Common myeloid progenitor, CD34-positive (primary cell): Measurements from ENCODE around the gene SLC28A3.

Source experiments
- CTCF ChIA-PET: fragments of 350-600 bp; sonication (Branson Sonifier 250); formaldehyde crosslinking; loops from one replicate; lab custom pipeline; 2021; ENCODE audit warnings: antibody characterized with exemption; lab: Charles Lee
- POLR2A ChIA-PET: fragments of 350-600 bp; sonication (Branson Sonifier 250); formaldehyde crosslinking; loops from one replicate; lab custom pipeline; 2021; ENCODE audit warnings: antibody characterized with exemption; lab: Charles Lee
- DNase-seq, 3 donors: peaks; one replicate each; pipeline versions ENCODE4 v3.0.0 to v3.0.0-alpha.2; 2013
- H3K27ac ChIP-seq, 2 experiments: 1 replicate in 1 of 2; 2 replicates in 1 of 2; pipeline ENCODE4 v1.7.0; 2013; ENCODE audit warnings: inconsistent platforms in 2 of 2, low read length in 2 of 2, mild to moderate bottlenecking in 2 of 2, low read depth in 1 of 2, moderate library complexity in 1 of 2; ENCODE audit not compliant: severe bottlenecking in 2 of 2, insufficient read depth in 1 of 2, poor library complexity in 1 of 2
- H3K27me3 ChIP-seq, 5 experiments: replicated peaks in 2 of 5; 1 replicate in 3 of 5; 2 replicates in 2 of 5; pipeline versions ENCODE4 v1.6.1 to v1.7.0; 2013; ENCODE audit warnings: low read length in 4 of 5, mild to moderate bottlenecking in 2 of 5, moderate library complexity in 2 of 5, inconsistent platforms in 1 of 5; ENCODE audit not compliant: insufficient read depth in 5 of 5, control insufficient read depth in 4 of 5
- H3K36me3 ChIP-seq, 4 experiments: 1 replicate in 2 of 4; 2 replicates in 2 of 4; pipeline versions ENCODE4 v1.6.1 to v1.7.0; 2013; ENCODE audit warnings: low read length in 3 of 4, control low read depth in 1 of 4, mild to moderate bottlenecking in 1 of 4; ENCODE audit not compliant: control insufficient read depth in 4 of 4, insufficient read depth in 4 of 4
- H3K4me1 ChIP-seq, 4 experiments: 1 replicate in 3 of 4; 2 replicates in 1 of 4; pipeline versions ENCODE4 v1.6.1 to v1.7.1; 2013; ENCODE audit warnings: low read length in 3 of 4, mild to moderate bottlenecking in 3 of 4, control low read depth in 1 of 4, inconsistent platforms in 1 of 4, moderate library complexity in 1 of 4; ENCODE audit not compliant: control insufficient read depth in 4 of 4, insufficient read depth in 4 of 4; ENCODE audit errors: control extremely low read depth in 1 of 4
- H3K4me3 ChIP-seq, 7 experiments: 1 replicate in 4 of 7; 2 replicates in 3 of 7; pipeline versions ENCODE4 v1.5.1 to v1.7.0; 2013; ENCODE audit warnings: mild to moderate bottlenecking in 7 of 7, low read length in 6 of 7, moderate library complexity in 6 of 7, inconsistent platforms in 2 of 7, low read depth in 2 of 7, control low read depth in 1 of 7; ENCODE audit not compliant: insufficient read depth in 4 of 7, control insufficient read depth in 1 of 7; ENCODE audit errors: extremely low read depth in 1 of 7
- H3K9me3 ChIP-seq, 5 experiments: 1 replicate in 4 of 5; 2 replicates in 1 of 5; pipeline versions ENCODE4 v1.6.1 to v1.7.1; 2013; ENCODE audit warnings: low read length in 4 of 5, mild to moderate bottlenecking in 2 of 5, inconsistent platforms in 1 of 5, low read depth in 1 of 5, moderate library complexity in 1 of 5; ENCODE audit not compliant: control insufficient read depth in 4 of 5, insufficient read depth in 2 of 5; ENCODE audit errors: control extremely low read depth in 1 of 5
- WGBS: methylation state at CpG from one replicate; pipeline ENCODE4 v1.1.5; 2013; ENCODE audit not compliant: insufficient coverage; 5-methylcytosine and 5-hydroxymethylcytosine counted together

SLC28A3 gene

GRCh38 chr9:84296146-84296843 lies 44.3 kb downstream of the SLC28A3 start:
- WGBS, result 68% methylated on average over 5 of the region's 7 CpGs
- no peak overlapping the region for H3K4me3 ChIP-seq
- no peaks in the 10 kb centered on the region for H3K27me3 ChIP-seq
- no peaks in the 10 kb centered on the region for H3K9me3 ChIP-seq
- DNase-seq, result peak in 2 of 3 donors; percentile 63 to 64
- peaks cover 15 to 31% (median 19%) of the 10 kb centered on the region in 4 experiments for H3K4me1 ChIP-seq
- H3K27ac ChIP-seq, result no peak overlapping the region
- H3K36me3 ChIP-seq, result no peaks in the 10 kb centered on the region
- POLR2A ChIA-PET, result no interaction called here
- CTCF ChIA-PET, result interaction anchor here (0.9 to 2.5 kb wide), 3 partner anchors 11 to 33 kb away, joined by 3 to 6 read pairs (median 3); no protein-coding TSS in a partner anchor

DNA sequence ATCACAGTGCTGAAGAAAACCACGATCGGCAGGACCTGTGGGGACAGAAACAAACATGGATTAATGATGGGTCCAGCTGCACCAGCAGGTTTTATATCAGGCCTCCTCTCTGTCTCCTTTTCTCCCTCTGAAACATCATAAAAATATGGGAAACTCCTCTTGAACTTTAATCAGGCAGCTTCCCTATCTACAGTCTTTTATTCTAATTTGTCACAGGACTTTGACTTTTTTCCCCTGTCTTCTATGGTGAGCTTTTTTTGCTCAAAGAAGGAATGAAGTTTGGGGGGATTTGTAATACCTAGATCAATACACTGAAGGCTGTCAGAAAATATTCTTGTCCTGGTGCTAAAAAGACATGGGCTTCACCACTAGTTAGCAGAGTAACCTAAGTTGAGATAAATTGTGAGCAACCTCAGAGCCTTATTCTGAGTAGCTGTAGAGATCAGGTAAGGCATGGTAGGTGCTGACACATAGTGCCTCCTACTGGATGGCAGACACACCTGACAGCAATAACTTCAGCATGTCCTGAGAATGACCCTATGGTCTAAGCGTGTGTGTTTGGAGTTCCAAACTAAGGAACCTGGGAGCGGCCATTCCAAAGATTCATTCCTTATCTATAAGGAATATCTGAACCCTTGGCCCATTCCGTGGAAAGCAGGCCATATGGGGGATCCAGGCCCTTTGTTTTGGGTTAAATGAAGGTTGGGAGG lies 46.2 kb downstream of the SLC28A3 start:
- H3K4me1 ChIP-seq, result peaks cover 15 to 31% (median 19%) of the 10 kb centered on the region in 4 experiments
- 95% methylated on average over 2 of the region's 5 CpGs for WGBS
- CTCF ChIA-PET, result interaction anchor here (1.0 to 2.5 kb wide), 4 partner anchors 20 to 45 kb away, joined by 4 to 6 read pairs (median 4); no protein-coding TSS in a partner anchor
- H3K27me3 ChIP-seq, result no peaks in the 10 kb centered on the region
- no peak overlapping the region for H3K27ac ChIP-seq
- DNase-seq, result no peak
- H3K9me3 ChIP-seq, result no peaks in the 10 kb centered on the region
- no peaks in the 10 kb centered on the region for H3K36me3 ChIP-seq
- POLR2A ChIA-PET, result no interaction called here
- H3K4me3 ChIP-seq, result no peak overlapping the region

GRCh38 chr9:84293001-84293798 lies 47.4 kb downstream of the SLC28A3 start:
- peaks cover 15 to 31% (median 19%) of the 10 kb centered on the region in 4 experiments for H3K4me1 ChIP-seq
- POLR2A ChIA-PET, result no interaction called here
- peak overlapping the region in 1 of 7 experiments; percentile 24 for H3K4me3 ChIP-seq
- 33% methylated on average over 3 of the region's 4 CpGs for WGBS
- H3K27me3 ChIP-seq, result no peaks in the 10 kb centered on the region
- H3K36me3 ChIP-seq, result no peaks in the 10 kb centered on the region
- no peak overlapping the region for H3K27ac ChIP-seq
- DNase-seq, result peak in 2 of 3 donors; percentile 46 to 50
- CTCF ChIA-PET, result interaction anchor here (1.0 to 2.5 kb wide), 4 partner anchors 21 to 356 kb away, joined by 3 to 6 read pairs (median 4); no protein-coding TSS in a partner anchor
- H3K9me3 ChIP-seq, result no peaks in the 10 kb centered on the region

DNA sequence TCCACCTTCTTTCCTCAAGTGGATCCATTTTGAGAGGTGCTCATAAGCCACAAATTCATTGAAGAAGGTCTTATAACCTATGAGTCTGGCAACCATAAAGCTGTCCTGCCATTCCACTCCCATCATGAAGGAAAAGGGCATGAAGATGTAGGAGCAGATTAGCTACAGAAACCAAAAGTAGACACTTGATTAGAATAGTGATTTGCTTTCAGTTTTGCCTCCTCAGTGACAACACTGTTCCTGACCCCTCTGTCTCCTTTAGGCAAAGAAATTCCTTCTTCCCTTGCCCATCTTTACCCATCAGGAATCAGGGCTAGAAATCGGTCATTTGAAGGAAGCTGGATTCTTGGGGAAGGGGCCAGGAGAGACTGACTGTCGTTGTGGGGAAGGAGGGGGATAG lies 55.2 kb downstream of the SLC28A3 start:
- WGBS, result 73% methylated on average over 2 of the region's 2 CpGs
- Histone ChIP-seq H3K4me3 (no peak overlapping the region), H3K27ac (no peak overlapping the region), H3K9me3 (no peaks in the 10 kb centered on the region), H3K27me3 (no peaks in the 10 kb centered on the region), H3K4me1 (no peaks in the 10 kb centered on the region), H3K36me3 (no peaks in the 10 kb centered on the region)
- ChIA-PET CTCF (interaction anchor here (0.5 to 1.2 kb wide), 3 partner anchors 11 to 18 kb away, joined by 3 to 4 read pairs (median 3); no protein-coding TSS in a partner anchor), POLR2A (no interaction called here)
- no peak for DNase-seq

DNA sequence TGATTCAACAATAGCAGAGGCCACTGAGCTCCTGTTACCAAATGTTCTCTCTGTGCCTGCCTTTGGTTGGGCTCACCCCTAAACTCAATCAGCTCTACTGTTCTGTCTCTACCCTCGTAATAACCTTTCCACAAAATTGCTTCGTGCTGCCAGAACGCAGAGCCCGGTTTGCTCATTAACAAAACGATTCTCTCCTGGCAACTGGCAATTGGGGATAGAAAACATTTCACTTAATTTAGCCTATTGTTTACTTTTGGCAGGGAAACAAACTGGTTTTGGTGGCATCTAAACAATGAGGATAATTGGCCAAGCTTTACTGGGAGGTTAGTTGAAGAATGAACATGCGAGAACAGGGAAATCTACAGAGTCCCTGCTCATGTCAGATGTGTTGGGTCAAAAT lies 56.6 kb downstream of the SLC28A3 start:
- Histone ChIP-seq H3K4me3 (no peak overlapping the region), H3K27me3 (peaks cover 0 to 3% (median 0%) of the 10 kb centered on the region in 5 experiments), H3K27ac (no peak overlapping the region), H3K9me3 (no peaks in the 10 kb centered on the region), H3K36me3 (no peaks in the 10 kb centered on the region), H3K4me1 (no peaks in the 10 kb centered on the region)
- POLR2A ChIA-PET, result no interaction called here
- DNase-seq, result no peak
- CTCF ChIA-PET, result no interaction called here
- WGBS, result 100% methylated on average over 5 of the region's 6 CpGs

DNA sequence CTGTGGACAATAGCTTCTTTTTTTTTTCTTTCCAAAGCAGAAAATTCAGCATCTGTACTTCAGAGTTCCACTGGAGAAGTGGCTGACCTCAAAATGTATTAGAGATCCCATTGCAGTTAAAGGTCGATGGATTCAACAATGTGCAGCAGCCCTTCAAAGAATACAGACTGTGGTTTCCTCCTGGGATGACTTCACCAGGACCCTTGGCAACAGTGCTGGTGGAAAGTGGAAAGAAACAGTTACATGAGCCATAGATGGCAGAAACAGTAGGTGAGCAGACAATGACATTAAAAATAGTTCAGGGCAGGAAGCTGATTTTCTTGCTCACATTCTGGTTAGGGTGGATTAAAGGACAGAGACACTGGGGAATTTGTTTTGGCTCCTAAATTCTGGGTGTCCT lies 62.4 kb downstream of the SLC28A3 start:
- Histone ChIP-seq H3K9me3 (no peaks in the 10 kb centered on the region), H3K36me3 (no peaks in the 10 kb centered on the region), H3K27me3 (peaks cover 0 to 6% (median 0%) of the 10 kb centered on the region in 5 experiments), H3K27ac (no peak overlapping the region), H3K4me1 (no peaks in the 10 kb centered on the region), H3K4me3 (no peak overlapping the region)
- POLR2A ChIA-PET, result no interaction called here
- WGBS, result 50% methylated on average over 1 of the region's 1 CpG
- CTCF ChIA-PET, result no interaction called here
- no peak for DNase-seq
